H7 (cell line): Measurements from ENCODE around the gene ZSWIM7. TPM values are rescaled to one million over a fixed set of nuclear protein-coding genes. Genes with fewer than 3 reads are reported as not detected.
"Not testable (repeated sequence)": the region's sequence is repeated elsewhere in the genome, so short reads cannot be mapped to it uniquely, and the experiment has no call there.

Experiments
- DNase-seq: peaks from one replicate; pipeline ENCODE4 v3.0.0; 2012
- H3K27me3 ChIP-seq: 2 replicates; pipeline ENCODE4 v1.6.0; 2011; ENCODE audit warnings: mild to moderate bottlenecking, low read length; ENCODE audit not compliant: control insufficient read depth, insufficient read depth
- H3K36me3 ChIP-seq: replicated peaks from 2 replicates; pipeline ENCODE4 v1.5.1; 2011; ENCODE audit warnings: low read length; ENCODE audit not compliant: control insufficient read depth, insufficient read depth
- H3K4me3 ChIP-seq: 2 replicates; pipeline ENCODE4 v1.5.1; 2011; ENCODE audit warnings: low read depth, mild to moderate bottlenecking, control low read depth, low read length, moderate library complexity; ENCODE audit not compliant: insufficient read depth
- total RNA-seq: library from RNA; depleted of rRNA; stranded (reverse); fragments of >200 nt; shearing (Covaris generic); gene quantifications from 2 replicates; pipeline ENCODE4 v1.2.3, GENCODE V29; 2014; rRNA removed

Gene ZSWIM7
- total RNA-seq, 1 experiment from 2014 or later: 22.0 TPM

- DNase-seq: no peak
- Histone ChIP-seq H3K27me3 (peaks cover 34% of the 10 kb centered on the region), H3K36me3 (no peaks in the 10 kb centered on the region), H3K4me3 (no peak overlapping the region)
Measured at GRCh38 chr17:15942207-15942833, 57.2 kb downstream of the ZSWIM7 start.

DNA sequence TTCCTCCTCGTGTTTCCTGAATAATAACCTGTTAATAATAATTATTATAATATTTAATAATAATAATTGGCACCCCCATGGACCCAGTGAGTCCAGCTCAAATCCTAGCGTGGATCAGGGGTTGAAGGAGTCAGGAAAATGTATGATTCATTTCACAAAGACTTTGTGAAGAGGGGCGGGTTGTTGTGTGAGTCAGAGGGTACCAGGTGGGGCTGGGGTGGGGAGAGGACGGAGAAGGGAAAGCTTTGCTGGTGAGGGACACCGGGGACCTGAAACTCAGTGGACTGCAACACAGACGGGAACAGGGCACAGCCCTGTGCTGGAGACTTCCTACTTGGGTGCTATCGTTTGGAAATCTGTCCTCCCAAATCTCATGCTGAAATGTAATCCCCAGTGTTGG, 57.7 kb downstream of the ZSWIM7 start:
- Histone ChIP-seq H3K36me3 (no peaks in the 10 kb centered on the region), H3K27me3 (peaks cover 34% of the 10 kb centered on the region), H3K4me3 (no peak overlapping the region)
- no peak for DNase-seq

- H3K36me3 ChIP-seq, H3K27me3 ChIP-seq, DNase-seq: not testable (repeated sequence)
Measured at GRCh38 chr17:15936481-15936880, 63.0 kb downstream of the ZSWIM7 start.

DNA sequence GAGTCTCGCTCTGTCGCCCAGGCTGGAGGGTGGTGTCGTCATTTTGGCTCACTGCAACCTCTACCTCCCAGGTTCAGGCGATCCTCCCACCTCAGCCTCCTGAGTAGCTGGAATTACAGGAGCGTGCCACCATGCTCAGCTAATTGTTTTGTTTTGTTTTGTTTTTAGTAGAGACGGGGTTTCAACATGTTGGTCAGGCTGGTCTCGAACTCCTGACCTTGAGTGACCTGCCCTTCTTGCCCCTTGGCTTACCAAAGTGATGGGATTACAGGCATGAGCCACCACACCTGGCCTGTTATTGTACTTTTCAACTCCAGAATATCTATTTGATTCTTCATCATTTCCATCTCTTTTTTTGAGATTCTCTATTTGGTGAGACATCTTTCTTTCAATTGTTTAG, 63.6 kb downstream of the ZSWIM7 start:
- no peaks in the 10 kb centered on the region for H3K27me3 ChIP-seq
- no peak overlapping the region for H3K4me3 ChIP-seq
- no peak for DNase-seq
- H3K36me3 ChIP-seq: no peaks in the 10 kb centered on the region

More at GRCh38 chr17:15936481-15936880, 63.0 kb downstream of the ZSWIM7 start:
- H3K4me3 ChIP-seq: not testable (repeated sequence)

GRCh38 chr17:15934866-15935265, 64.6 kb downstream of the ZSWIM7 start:
- no peaks in the 10 kb centered on the region; the same call in 1 of the 2 replicates for H3K27me3 ChIP-seq
- H3K4me3 ChIP-seq: no peak overlapping the region
- DNase-seq: no peak
- H3K36me3 ChIP-seq: no peaks in the 10 kb centered on the region

DNA sequence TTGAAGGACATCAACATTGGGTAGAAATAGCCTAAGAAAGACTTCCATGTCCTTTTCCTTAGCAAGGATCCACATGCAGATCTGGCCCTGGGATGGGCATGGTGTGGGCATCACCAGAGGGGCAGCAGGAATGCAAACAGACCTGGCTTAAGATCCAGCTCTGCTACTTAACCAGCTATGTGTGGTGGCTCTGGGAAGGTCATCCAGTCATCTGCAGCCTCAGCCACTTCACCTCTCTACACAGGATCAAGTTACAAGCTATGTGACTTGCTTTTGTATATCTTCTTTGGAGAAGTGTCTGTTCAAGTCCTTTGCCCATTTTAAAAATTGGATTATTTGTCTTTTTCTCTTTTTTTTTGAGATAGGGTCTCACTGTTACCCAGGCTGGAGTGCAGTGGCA, 68.1 kb downstream of the ZSWIM7 start:
- DNase-seq: no peak
- no peak overlapping the region for H3K4me3 ChIP-seq
- H3K36me3 ChIP-seq: no peaks in the 10 kb centered on the region
- H3K27me3 ChIP-seq: no peaks in the 10 kb centered on the region; the same call in 1 of the 2 replicates

DNA sequence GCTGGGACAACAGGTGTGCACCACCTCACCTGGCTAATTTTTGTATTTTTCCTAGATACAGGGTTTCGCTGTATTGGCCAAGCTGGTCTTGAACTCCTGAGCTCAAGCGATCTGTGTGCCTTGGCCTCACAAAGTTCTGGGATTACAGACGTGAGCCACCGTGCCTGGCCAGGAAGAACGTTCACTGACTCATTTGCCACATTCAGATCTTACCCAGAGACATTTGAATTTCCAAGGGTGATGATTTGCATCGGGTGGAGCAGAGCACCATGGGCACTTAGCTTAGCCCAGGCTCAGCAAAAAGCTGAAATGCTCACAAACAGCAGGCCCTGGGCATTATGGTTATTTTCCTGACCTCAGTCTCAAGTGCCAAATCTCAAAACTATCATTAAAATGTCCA, 69.1 kb downstream of the ZSWIM7 start:
- no peak for DNase-seq
- Histone ChIP-seq H3K36me3 (no peaks in the 10 kb centered on the region), H3K4me3 (no peak overlapping the region), H3K27me3 (no peaks in the 10 kb centered on the region; the same call in 1 of the 2 replicates)

DNA sequence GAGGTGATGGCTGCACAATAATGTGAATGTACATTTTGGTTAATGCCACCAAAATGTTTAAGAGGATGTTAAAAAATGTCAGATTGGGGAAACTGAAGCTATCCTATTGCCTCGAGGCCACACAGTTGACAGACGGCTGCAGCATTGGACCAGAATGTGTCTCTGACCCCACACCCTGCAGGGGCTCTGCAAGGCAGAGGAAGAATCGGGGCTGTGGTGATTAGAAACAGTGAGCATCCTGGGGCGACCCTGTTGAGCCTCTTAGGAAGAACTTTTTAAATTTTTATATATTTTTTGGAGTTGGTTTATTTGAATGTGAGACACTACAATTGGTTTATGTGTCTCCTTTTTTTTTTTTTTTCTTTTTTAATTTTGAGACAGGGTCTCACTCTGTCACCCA, 69.6 kb downstream of the ZSWIM7 start:
- Histone ChIP-seq H3K27me3 (no peaks in the 10 kb centered on the region; the same call in 1 of the 2 replicates), H3K36me3 (no peaks in the 10 kb centered on the region), H3K4me3 (no peak overlapping the region)
- DNase-seq: no peak

DNA sequence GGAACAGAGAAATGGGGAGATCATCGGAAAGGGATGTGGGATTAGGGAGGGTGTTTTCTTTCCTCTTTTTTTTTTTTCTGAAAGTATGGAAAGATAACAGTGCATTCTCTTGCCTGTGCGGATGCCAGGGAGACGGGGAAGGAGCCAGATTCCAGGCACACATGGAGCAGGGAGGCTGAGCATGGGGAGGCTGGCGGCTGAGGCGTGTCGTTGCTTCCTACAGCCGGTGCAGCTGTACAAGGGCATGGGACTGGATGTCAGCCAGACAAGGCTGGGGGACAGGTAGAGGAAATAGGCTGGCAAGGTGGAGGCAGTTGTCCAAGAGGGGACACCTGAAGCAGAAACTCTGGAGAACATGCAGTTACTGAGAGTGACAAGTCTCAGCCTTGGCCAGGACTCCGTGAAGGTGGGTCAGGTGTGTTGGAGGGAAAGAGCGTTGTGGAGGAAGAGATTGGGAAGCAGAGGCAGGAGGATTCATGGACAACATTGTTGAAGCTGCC, 71.2 kb downstream of the ZSWIM7 start:
- H3K27me3 ChIP-seq: no peaks in the 10 kb centered on the region; the same call in 1 of the 2 replicates
- no peak overlapping the region for H3K4me3 ChIP-seq
- H3K36me3 ChIP-seq: no peaks in the 10 kb centered on the region
- no peak for DNase-seq

Other genes with a start within 250 kb of the ZSWIM7 start
- gene ADORA2B, start 54.6 kb downstream of the ZSWIM7 start, total RNA-seq: 3.9 and 4.6 TPM in 2 replicates
- gene TTC19, start 120 bp upstream of the ZSWIM7 start, total RNA-seq: 43.1 and 56.9 TPM in 2 replicates
- 45.8 and 67.7 TPM in 2 replicates for gene NCOR1, start 215.8 kb upstream of the ZSWIM7 start, total RNA-seq
- gene PIGL, start 217.5 kb upstream of the ZSWIM7 start, total RNA-seq: 30.7 and 53.8 TPM in 2 replicates